NCI-H2029 (cell line): Measurements from ENCODE around the gene SYNM.
"Not testable (repeated sequence)": the region's sequence is repeated elsewhere in the genome, so short reads cannot be mapped to it uniquely, and the experiment has no call there.

Experiments used
- DNase-seq: peaks from one replicate; lab custom pipeline; 2025; lab: John Stamatoyannopoulos, UW

The SYNM gene

DNA sequence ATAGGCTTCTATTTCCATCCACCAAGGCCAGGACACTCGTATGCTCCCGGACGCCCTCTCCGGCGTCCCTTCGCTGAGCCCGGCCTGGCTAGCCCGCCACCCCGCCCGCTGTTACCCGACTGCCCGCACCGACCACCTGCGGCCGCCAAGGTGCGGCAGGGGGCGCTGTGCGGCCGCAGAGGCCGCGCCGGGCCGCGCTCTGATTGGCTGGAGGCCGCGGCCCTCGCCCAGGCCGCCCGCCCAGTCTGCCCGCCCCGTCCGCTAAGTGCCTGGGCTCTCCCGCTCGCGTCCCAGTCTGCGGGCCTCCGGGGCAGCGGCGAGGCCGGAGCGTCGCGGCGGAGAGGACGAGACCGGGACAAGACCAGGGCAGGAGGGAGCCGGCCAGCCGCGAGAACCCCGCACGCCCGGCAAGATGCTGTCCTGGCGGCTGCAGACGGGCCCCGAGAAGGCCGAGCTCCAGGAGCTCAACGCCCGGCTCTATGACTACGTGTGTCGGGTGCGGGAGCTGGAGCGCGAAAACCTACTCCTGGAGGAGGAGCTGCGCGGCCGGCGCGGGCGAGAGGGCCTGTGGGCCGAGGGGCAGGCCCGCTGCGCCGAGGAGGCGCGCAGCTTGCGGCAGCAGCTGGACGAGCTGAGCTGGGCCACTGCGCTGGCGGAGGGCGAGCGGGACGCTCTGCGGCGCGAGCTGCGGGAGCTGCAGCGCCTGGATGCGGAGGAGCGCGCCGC is at the start of gene SYNM:
Gene SYNM (plus strand): TSS at position 293 of the 726 bp plus-strand sequence. CDS start 120 bp downstream, at position 413.
- peak; percentile 64 for DNase-seq

- no peak for DNase-seq
Observed at GRCh38 chr15:99055555-99056134, 49.2 kb upstream of the SYNM start.

DNA sequence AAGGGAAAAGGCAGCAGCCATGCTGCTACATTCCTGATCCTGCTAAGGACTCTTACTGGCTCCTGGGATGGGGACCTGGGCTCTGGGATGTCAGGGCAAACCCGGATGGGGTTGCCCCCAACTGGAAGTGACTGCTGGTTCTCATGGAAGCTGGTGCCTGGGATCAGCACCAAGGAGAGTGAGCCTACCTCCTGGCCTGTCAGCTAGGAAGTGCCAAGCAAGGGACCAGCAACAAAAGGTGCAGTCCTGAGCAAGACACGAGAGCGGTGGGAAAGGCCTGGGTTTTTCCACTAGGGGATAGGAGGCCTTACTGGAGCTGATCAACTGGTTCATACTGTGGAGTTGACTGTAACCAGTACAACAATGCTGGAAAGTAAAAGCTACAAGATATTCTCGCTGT is 47.9 kb upstream of the SYNM start:
- DNase-seq: no peak

- DNase-seq: no peak
Observed at GRCh38 chr15:99057697-99058420, 47.0 kb upstream of the SYNM start.

DNA sequence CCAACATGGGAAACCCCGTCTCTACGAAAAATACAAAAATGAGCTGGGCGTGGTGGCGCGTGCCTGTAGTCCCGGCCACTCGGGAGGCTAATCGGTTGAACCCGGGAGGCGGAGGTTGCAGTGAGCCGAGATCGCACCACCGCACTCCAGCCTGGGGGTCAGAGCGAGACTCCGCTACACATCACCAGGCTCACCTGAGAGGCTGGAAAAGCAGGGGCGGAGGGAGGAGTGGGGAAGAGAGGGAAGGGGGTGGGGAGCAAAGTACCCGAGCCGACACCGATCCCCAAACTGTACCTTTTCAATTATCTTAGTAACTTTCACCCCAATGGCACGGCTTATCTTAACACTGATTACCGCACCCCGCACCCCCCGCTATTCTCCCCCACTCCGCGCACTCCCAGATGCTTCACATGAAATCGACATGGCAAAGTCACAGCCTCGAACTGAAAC is 46.4 kb upstream of the SYNM start:
- no peak for DNase-seq

- DNase-seq: no peak
Observed at GRCh38 chr15:99059010-99059981, 45.6 kb upstream of the SYNM start.

- DNase-seq: not testable (repeated sequence)
Observed at GRCh38 chr15:99060186-99060585, 44.7 kb upstream of the SYNM start.

DNA sequence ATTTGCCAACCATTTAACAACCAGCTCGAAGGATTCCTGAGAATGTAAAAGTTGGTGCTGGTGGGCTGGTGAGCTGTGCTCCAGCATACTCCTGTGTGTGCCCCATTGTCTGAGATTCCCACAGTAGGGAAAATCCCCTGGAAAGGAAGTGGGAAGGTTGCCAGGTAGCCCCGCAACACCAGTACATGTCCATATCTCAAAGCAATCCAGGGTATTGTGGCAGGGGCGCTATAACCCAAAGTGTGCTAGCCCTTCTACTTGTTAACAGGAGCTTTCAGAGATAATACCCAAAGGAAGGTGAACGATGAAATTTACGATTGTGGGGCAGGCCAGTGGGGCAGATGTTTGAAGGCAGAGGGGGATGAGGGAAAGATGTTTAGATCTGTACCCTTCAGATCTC is 42.7 kb upstream of the SYNM start:
- no peak for DNase-seq

DNA sequence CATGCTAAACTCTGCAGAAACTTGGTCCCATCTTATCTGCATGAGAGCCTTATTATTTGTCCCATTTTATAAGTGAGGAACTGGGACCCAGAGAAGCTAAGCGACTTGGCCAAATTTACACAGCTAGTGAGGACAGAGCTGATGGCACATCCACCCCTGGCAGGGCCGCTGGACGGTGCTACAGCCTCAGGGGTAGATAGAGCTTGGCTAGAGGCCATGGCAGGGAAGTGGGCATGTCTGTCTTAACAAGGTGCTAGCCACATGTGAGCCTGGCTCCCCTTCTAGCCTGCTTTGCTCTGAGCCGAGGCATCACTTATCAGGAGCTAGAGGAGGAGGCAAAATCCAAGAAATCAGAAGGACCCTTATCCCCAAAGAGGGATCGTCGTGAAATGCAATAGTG is 36.7 kb upstream of the SYNM start:
- DNase-seq: no peak

DNA sequence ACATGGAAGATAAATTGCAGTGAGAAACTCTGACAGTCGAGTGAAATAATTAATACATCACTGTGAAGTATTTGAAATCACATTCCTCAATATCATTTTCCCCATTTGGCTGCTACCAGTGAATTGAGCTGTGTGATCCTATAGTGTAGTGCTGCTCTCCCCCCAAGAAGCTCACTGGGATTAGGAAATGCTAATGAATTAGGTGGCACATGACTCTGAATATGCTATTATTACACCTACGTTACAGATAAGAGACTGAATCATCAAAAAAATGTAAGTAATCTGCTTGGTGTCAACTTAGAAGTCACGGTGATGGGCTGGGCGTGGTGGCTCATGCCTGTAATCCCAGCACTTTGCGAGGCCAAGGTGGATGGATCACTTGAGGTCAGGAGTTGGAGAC is 34.7 kb upstream of the SYNM start:
- DNase-seq: no peak

- no peak for DNase-seq
Observed at GRCh38 chr15:99071091-99071680, 33.7 kb upstream of the SYNM start.

- DNase-seq: no peak
Observed at GRCh38 chr15:99073008-99073717, 31.7 kb upstream of the SYNM start.

DNA sequence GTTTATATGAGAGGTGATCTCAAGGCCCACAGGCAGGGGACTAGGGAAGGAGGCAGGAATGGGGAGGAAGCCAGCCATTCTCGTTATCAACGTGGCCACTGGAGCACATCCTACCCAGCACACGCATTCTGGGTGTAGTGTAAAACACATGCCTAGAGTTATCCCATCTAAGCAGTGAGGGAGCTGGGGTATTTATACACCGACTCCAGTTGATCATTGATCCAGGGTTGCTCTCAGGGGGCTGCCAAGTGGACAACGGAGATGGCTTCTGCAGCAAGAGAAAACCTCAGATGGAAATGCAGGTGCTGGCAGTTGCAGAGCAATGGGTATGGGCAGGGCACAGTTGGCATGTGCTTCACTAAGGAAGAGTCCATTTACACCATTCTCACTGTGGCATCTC is 30.4 kb upstream of the SYNM start:
- DNase-seq: no peak

DNA sequence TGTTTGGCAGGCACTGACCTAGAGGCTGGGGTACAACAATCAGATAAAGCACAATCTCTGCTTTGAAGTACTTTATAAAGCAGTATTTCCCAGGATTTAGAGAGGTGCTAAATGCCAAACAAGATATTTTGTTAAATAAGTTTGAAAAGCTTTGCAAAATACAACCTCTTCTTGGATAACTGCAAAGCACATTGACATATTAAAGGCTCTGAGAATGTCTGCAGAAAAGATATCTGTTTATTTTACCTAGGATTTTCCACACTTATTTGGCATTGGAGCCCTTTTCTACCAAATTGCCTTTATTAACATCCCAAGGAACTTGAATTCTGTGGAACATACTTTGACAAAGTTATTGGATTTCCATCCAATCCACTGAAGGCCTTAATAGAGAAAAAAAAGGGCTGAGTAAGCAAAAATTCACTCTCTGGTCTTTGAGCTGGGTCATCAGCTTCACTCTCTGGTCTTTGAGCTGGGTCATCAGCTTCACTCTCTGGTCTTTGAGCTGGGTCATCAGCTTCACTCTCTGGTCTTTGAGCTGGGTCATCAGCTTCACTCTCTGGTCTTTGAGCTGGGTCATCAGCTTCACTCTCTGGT is 29.7 kb upstream of the SYNM start:
- not testable (repeated sequence) for DNase-seq

GRCh38 chr15:99076109-99076508 is 28.8 kb upstream of the SYNM start:
- no peak for DNase-seq

DNA sequence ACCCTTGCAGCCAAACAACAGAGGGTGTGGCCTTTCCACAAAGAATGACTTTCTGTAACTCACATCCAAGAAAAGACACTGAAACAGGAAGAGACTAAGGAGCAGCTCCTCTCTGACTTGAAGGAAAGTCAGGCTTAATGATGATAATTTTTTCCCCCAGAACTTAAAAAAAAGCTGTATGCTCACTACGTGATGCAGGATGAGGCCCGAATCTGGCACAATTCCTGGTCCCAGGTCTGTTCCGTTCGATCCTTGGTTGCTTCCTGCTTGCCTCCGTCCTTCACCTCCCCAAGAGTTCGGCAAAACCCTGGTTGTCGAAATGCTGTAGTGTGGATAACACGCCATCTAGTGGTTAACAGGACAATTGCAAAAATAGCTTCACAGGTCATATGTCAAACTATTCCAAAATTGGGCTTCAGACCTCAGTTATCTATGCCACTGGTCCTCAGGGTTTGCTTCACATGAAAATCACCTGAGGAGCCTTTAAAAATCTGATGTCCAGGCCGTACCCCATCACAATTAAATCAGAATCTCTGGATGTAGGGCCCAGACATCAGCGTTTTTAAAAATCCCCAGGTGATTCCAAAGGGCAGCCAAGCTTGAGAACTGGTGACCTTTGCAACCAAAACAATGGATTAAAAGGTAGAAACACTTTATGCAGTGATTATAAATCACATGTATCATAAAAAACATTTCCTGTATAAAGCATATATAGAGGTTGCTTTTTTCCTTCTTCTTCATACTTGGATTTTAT is 28.1 kb upstream of the SYNM start:
- peak; percentile 52 for DNase-seq

GRCh38 chr15:99082798-99083197 is 22.1 kb upstream of the SYNM start:
- DNase-seq: no peak

DNA sequence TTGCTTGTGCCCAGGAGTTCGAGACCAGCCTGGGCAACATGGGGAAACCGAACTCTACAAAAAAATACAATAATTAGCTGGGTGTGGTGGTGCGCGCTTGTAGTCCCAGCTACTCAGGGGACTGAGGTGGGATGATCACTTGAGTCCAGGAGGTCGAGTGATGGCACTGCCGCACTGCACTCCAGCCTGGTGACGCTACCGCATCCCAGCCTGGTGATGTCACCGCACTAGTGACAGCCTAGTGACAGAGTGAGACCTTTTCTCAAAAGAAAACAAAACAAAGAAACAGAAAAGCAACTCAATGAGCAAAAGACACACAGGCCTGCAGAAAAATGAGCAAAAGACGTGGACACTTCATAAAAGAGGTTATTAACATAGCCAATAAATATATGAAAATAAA is 19.9 kb upstream of the SYNM start:
- no peak for DNase-seq

- no peak for DNase-seq
Observed at GRCh38 chr15:99085413-99086326, 19.2 kb upstream of the SYNM start.
